Parathyroid adenoma (tissue), 2 donors: ENCODE results near the gene CLEC2B.

ENCODE experiments used
- H2AFZ ChIP-seq: fragments of 300-600 bp; sonication (generic); one replicate; pipeline ENCODE4 v1.7.0; 2017; ENCODE audit warnings: antibody characterized with exemption, mild to moderate bottlenecking
- H3K27ac ChIP-seq: fragments of 300-600 bp; sonication (generic); one replicate; pipeline ENCODE4 v1.7.0; 2017
- H3K27me3 ChIP-seq: fragments of 300-600 bp; sonication (generic); one replicate; pipeline ENCODE4 v1.7.0; 2017; ENCODE audit warnings: low read length; ENCODE audit not compliant: control insufficient read depth, insufficient read depth
- H3K36me3 ChIP-seq: fragments of 300-600 bp; sonication (generic); one replicate; pipeline ENCODE4 v1.7.0; 2017; ENCODE audit warnings: low read length; ENCODE audit not compliant: control insufficient read depth, insufficient read depth
- H3K4me1 ChIP-seq: fragments of 300-600 bp; sonication (generic); one replicate; pipeline ENCODE4 v1.7.0; 2017; ENCODE audit warnings: control low read depth
- H3K4me2 ChIP-seq: fragments of 300-600 bp; sonication (generic); one replicate; pipeline ENCODE4 v1.7.0; 2017; ENCODE audit warnings: low read length
- H3K4me3 ChIP-seq: fragments of 300-600 bp; sonication (generic); one replicate; pipeline ENCODE4 v1.7.0; 2017; ENCODE audit warnings: low read depth, low read length
- H3K79me2 ChIP-seq: fragments of 300-600 bp; sonication (generic); one replicate; pipeline ENCODE4 v1.7.0; 2017; ENCODE audit warnings: control low read depth
- H3K9ac ChIP-seq: fragments of 300-600 bp; sonication (generic); one replicate; pipeline ENCODE4 v1.7.0; 2017; ENCODE audit warnings: mild to moderate bottlenecking
- H3K9me3 ChIP-seq: fragments of 300-600 bp; sonication (generic); one replicate; pipeline ENCODE4 v1.7.0; 2017; ENCODE audit warnings: low read length; ENCODE audit not compliant: control insufficient read depth
- CTCF ChIP-seq: fragments of 300-600 bp; sonication (generic); IDR thresholded peaks from one replicate; pipeline ENCODE4 v1.7.0; 2017; ENCODE audit warnings: antibody characterized with exemption, mild to moderate bottlenecking
- donor health status: primary hyperparathyroidism.

CLEC2B gene

DNA sequence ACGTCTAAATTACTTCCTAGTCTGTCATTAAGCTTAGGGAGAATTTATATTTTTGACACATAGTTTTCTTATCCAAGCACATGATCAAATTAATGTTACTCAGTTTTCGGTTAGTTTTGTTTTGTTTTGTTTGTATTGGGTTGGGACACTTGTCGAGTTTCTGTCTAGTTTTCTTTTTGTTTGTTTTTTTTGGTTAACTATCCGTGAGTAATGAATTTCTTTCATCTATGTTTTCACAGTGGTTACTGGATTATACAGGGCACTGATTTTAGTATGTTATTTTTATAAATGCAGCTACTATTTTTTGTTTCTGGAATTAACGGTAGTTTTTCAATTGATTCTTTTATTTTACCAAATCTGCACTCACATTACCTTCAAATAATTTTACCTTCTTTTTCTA, 39.2 kb downstream of the CLEC2B start:
- H3K27me3 ChIP-seq: no peaks in the 10 kb centered on the region
- no peak overlapping the region for H3K27ac ChIP-seq
- no peak overlapping the region for H2AFZ ChIP-seq
- no peaks in the 10 kb centered on the region for H3K79me2 ChIP-seq
- H3K4me1 ChIP-seq: no peaks in the 10 kb centered on the region
- H3K36me3 ChIP-seq: no peaks in the 10 kb centered on the region
- no peak for TF ChIP-seq CTCF
- no peak overlapping the region for H3K9ac ChIP-seq
- no peak overlapping the region for H3K4me3 ChIP-seq
- no peaks in the 10 kb centered on the region for H3K9me3 ChIP-seq
- no peak overlapping the region for H3K4me2 ChIP-seq

DNA sequence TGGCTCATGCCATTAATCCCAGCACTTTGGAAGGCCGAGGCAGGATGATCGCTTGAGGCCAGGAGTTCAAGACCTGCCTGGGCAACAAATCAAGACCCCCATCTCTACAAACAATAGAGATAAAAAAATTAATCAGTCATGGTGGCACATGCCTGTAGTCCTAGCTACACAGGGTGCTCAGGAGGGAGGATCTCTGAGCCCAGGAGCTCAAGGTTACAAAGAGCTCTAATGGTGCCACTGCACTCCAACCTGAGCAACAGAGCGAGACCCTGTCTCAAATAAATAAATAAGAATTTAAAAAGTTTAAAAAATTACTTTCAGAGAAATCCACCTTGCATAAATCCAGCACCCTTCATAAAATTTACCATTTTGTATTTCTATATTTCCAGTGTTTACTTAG, 39.7 kb downstream of the CLEC2B start:
- no peak overlapping the region for H3K4me3 ChIP-seq
- H3K27me3 ChIP-seq: no peaks in the 10 kb centered on the region
- H3K4me2 ChIP-seq: no peak overlapping the region
- no peak for TF ChIP-seq CTCF
- no peak overlapping the region for H2AFZ ChIP-seq
- H3K36me3 ChIP-seq: no peaks in the 10 kb centered on the region
- H3K9ac ChIP-seq: no peak overlapping the region
- H3K4me1 ChIP-seq: no peaks in the 10 kb centered on the region
- H3K9me3 ChIP-seq: no peaks in the 10 kb centered on the region
- H3K79me2 ChIP-seq: no peaks in the 10 kb centered on the region
- H3K27ac ChIP-seq: no peak overlapping the region

DNA sequence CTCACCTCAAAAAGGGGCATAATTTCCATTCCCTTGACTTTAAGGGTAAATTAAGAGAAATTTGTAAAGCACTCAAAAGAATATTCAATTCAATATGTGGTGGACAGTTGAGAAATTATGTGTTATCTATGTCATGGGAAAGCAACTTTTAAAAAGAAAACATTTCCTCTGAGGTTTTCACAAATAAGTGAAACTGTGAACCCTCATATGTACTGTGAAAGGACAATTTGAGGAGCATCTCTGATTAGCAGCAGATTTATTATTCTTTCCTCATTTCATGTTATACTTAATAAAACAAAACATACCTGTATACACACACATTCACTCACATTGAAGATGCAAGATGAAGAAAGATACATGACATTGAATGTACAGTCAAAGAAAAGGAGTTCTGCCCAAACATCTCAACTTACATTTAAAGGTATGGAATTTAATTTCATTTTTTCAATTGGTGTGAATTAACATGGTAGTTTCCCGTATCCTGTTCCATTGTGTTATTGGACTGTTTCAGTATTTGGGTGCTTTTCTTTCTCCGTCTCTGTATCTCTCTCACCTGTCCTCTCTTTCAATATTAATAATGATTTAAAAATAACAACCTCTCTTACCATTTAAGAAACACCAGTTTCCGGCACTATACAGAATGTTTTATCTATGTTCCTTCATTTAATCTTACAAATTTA, 41.8 kb downstream of the CLEC2B start, which contains the start of gene KLRF1:
TSS of gene KLRF1 (plus strand) at position 273 of the 680 bp plus-strand sequence. CDS start at position 337, 64 bp downstream.
- Histone ChIP-seq H3K27ac (no peak within 1 kb of the TSS), H3K4me3 (no peak within 1 kb of the TSS), H3K9ac (no peak within 1 kb of the TSS), H3K79me2 (no peaks in the 10 kb centered on the region), H2AFZ (no peak within 1 kb of the TSS), H3K9me3 (no peaks in the 10 kb centered on the region), H3K27me3 (no peaks in the 10 kb centered on the region), H3K4me2 (no peak within 1 kb of the TSS), H3K4me1 (no peaks in the 10 kb centered on the region), H3K36me3 (no peaks in the 10 kb centered on the region)
- no peak for TF ChIP-seq CTCF

DNA sequence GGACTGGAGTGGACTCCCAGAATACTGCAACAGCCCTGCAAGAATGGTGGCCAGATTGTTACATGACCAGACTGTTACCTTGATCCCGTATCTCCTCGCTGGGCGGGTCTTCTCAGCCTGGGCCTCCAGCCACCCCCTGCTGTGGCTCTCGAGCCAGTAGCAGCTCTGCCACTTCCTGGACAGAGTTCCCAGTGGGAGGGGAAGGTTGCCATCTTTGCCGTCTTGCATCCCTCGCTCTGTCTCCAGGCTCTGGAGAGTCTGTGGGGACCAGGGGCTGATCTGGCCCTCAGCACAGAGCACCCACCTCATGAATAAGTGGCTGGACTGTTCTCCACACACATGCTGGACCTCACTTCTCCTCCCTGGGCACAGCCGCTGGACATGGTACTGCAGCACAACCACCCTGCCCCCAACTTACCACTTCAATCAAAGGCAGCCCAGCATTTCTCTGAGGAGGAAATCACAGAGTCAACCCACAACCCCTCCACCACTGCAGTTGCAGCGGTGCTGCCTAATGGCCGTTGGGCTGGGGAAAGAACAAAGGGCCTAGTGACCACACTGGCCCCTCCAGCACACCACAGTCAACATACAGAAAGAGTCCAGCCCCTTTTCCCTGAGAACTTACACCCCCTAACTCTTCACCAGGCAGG, 48.7 kb downstream of the CLEC2B start:
- H3K4me1 ChIP-seq: no peaks in the 10 kb centered on the region
- no peaks in the 10 kb centered on the region for H3K79me2 ChIP-seq
- TF ChIP-seq CTCF: no peak
- no peaks in the 10 kb centered on the region for H3K27me3 ChIP-seq
- no peak overlapping the region for H2AFZ ChIP-seq
- H3K4me2 ChIP-seq: no peak overlapping the region
- no peaks in the 10 kb centered on the region for H3K9me3 ChIP-seq
- H3K4me3 ChIP-seq: no peak overlapping the region
- no peak overlapping the region for H3K27ac ChIP-seq
- no peaks in the 10 kb centered on the region for H3K36me3 ChIP-seq
- H3K9ac ChIP-seq: no peak overlapping the region
